Spleen (tissue), 7 donors: Measurements from ENCODE around the gene GIPC3.

Experiments
- CTCF ChIP-seq, 11 experiments: fragments of 200-600 bp in 7 of 11; fragments of 450-650 bp in 4 of 11; sonication (generic) in 4 of 11; IDR thresholded peaks in 8 of 11; conservative IDR thresholded peaks in 3 of 11; 1 replicate in 7 of 11; 2 replicates in 4 of 11; pipeline versions ENCODE4 v1.4.0 to v1.8.0; 2016 to 2021; ENCODE audit warnings: antibody characterized with exemption in 11 of 11, inconsistent platforms in 4 of 11, mild to moderate bottlenecking in 1 of 11
- POLR2A ChIP-seq, 3 donors: fragments of 450-650 bp; IDR thresholded peaks; one replicate each; pipeline ENCODE4 v1.5.1; 2017; ENCODE audit warnings: antibody characterized with exemption in 3 of 3, mild to moderate bottlenecking in 1 of 3
- donor health status: DM: no; HTN: no; CAD: no; lungs with moderate emphysema.
- donor health status: DM: no; HTN: no; CAD: no.
- donor health status: DM: no; HTN: no; CAD: no.

- TF ChIP-seq CTCF (IDR thresholded peaks at IDR 0.05 in 8 of 11, conservative IDR thresholded peaks at IDR 0.05 in 3 of 11) (no peak), POLR2A (IDR thresholded peaks at IDR 0.05) (no peak)
Measured at GRCh38 chr19:3607303-3608078, 22.2 kb downstream of the GIPC3 start.
